Measurements from ENCODE around the gene TSC1. TPM values are rescaled to one million over a fixed set of nuclear protein-coding genes. Genes with fewer than 3 reads are reported as not detected.

TSC1 gene
- total and polyA plus RNA-seq, 7 experiments from 2014 or later, result 9.9 to 98.3 (median 52.0) TPM

DNA sequence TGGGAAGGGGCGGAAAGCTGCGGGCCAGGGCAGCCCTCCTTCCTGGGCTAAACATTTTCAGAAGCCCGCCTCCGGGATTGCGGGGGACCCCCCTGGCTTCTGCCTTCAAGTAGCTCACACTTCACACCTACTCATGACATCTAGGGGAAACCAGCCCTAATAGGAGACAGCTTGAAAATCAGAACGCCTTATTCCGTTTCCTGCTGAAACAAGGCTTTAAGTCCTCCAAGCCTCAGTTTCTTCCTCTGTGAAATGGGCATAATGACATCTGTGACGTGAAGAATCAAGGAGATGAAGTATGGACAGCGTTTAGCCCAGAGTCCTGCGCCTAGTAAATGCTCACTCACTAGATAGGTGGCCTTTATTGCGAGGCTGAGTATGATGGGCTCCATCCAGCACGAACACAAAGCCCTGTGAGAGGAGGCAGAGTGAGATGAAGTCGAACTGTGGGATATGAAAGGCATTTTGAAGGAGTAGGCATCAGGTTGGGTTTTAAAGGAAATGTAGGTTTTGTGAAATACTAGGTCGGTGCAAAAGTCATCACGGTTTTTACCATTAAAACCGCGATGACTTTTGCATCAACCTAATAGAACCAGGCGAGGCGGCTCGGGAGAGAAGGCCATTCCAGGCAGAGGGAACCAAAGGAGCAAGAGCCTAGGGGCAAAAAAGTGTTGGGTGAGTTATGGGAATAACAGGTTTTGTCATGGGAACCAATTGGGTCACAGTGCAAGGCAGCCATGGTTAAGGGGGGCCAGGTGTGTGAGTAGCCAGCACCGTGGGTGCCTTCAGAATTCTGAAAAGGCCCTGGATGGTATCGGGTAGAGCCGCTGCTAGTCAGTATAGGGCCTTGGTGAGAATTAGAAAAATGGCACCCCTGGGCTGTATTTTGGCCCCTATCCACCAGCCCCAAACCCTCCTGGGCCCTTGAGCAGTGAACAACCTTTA is 1.0 kb upstream of the TSC1 start:
- Histone ChIP-seq H3K9me3 (ENCODE audit: control insufficient read depth in 2 of 3, low read length in 3 of 3) (no peaks in the 10 kb centered on the region), H3K27me3 (ENCODE audit: control insufficient read depth in 2 of 2, insufficient read depth in 2 of 2, low read length in 2 of 2) (no peaks in the 10 kb centered on the region), H3K27ac (ENCODE audit: low read depth, low read length) (peak overlapping the region; percentile 94), H3K4me1 (ENCODE audit: control insufficient read depth in 2 of 2, insufficient read depth in 2 of 2, low read length in 2 of 2) (peaks cover 8 to 14% of the 10 kb centered on the region in 2 donors), H3K4me3 (ENCODE audit: low read length) (peak overlapping the region; percentile 93), H3K36me3 (ENCODE audit: control insufficient read depth in 2 of 3, insufficient read depth in 3 of 3, low read length in 3 of 3) (peaks cover 0 to 7% (median 0%) of the 10 kb centered on the region in 3 experiments)
- peaks cover 0 to 3% (median 0%) of the 10 kb centered on the region in 5 donors for H3K27me3 Mint-ChIP-seq
- ChIA-PET POLR2A (interaction anchor here (0.7 to 3.0 kb wide), 8 partner anchors 10 to 704 kb away, joined by 3 to 15 read pairs (median 4); partner anchors contain the start of genes DDX31, GTF3C4 and GTF3C5), CTCF (interaction anchor here (0.6 to 1.4 kb wide), 2 partner anchors 514 to 590 kb away, joined by 3 read pairs; partner anchors contain the start of gene SETX)
- H3K4me1 Mint-ChIP-seq, result peaks cover 15 to 45% (median 27%) of the 10 kb centered on the region in 7 donors
- peak overlapping the region; percentile 99 to 100 (median 100) for H3K27ac Mint-ChIP-seq
- no peaks in the 10 kb centered on the region for H3K36me3 Mint-ChIP-seq
- intact Hi-C loops (cut with micrococcal nuclease), result loop anchor here (2.0 to 10.0 kb wide), 6 partner anchors 199 to 1821 kb away; partner anchors contain the start of genes BRD3 (in 2 of the 2), NUP214 (in 1 of the 2) and PRRC2B (in 1 of the 2)
- DNase-seq (no peak), ATAC-seq (peak; percentile 8)
- H3K9me3 Mint-ChIP-seq, result peaks cover 0 to 4% (median 0%) of the 10 kb centered on the region in 11 donors
- H3K4me3 Mint-ChIP-seq, result peak overlapping the region; percentile 90 to 99 (median 98)

DNA sequence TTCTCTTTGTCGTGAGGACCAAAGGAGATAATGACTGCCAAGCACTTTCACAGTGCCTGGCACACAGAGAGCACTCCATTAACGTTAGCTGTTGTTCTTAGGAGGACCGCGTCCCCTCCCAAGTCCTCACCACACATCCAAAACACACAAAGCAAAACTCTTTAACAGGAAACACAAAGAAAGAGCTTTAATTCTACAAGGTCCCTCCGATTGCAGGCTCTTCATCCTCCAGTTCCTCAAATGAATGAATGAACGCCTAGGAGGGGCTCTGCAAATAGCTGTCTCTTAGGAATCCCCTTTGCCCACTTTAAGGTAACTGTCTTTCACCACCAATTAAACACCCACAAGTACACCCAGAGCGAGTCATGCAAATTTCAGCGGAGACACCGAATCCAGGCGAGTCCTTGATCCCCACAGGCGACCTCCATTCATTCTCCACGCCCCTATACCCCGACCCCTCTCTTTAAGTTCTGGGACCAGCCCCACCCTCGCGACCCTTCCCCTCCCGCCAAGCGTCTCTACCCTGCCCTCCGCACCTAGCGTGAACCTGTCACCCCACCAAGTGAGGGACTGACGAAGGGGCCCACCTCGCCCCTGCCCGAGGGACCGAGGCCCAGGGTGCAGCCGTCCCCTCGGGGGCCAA is 644 bp downstream of the TSC1 start:
- Histone ChIP-seq H3K27ac (ENCODE audit: low read depth, low read length) (peak overlapping the region; percentile 94), H3K4me1 (ENCODE audit: control insufficient read depth in 2 of 2, insufficient read depth in 2 of 2, low read length in 2 of 2) (peaks cover 8 to 14% of the 10 kb centered on the region in 2 donors), H3K36me3 (ENCODE audit: control insufficient read depth in 2 of 3, insufficient read depth in 3 of 3, low read length in 3 of 3) (peaks cover 0 to 7% (median 0%) of the 10 kb centered on the region in 3 experiments), H3K9me3 (ENCODE audit: control insufficient read depth in 2 of 3, low read length in 3 of 3) (no peaks in the 10 kb centered on the region), H3K27me3 (ENCODE audit: control insufficient read depth in 2 of 2, insufficient read depth in 2 of 2, low read length in 2 of 2) (no peaks in the 10 kb centered on the region), H3K4me3 (ENCODE audit: low read length) (peak overlapping the region; percentile 93)
- POLR2A ChIA-PET, result interaction anchor here (0.7 to 2.6 kb wide), 11 partner anchors 9 to 1216 kb away, joined by 3 to 14 read pairs (median 4); partner anchors contain the start of gene GTF3C5
- Mint-ChIP-seq H3K9me3 (peaks cover 0 to 4% (median 0%) of the 10 kb centered on the region in 11 donors), H3K4me3 (peak overlapping the region; percentile 90 to 99 (median 96)), H3K27ac (peak overlapping the region; percentile 89 to 99 (median 99)), H3K27me3 (peaks cover 0 to 3% (median 0%) of the 10 kb centered on the region in 5 donors), H3K4me1 (peaks cover 16 to 53% (median 27%) of the 10 kb centered on the region in 7 donors), H3K36me3 (no peaks in the 10 kb centered on the region)
- CTCF ChIA-PET, result interaction anchor here (0.8 kb wide), 1 partner anchor 242 kb away, joined by 3 read pairs; no protein-coding TSS in a partner anchor
- intact Hi-C loops (cut with micrococcal nuclease), result loop anchor here (1.0 to 10.0 kb wide), 12 partner anchors 29 to 1819 kb away; partner anchors contain the start of genes AK8 (in 2 of the 2), BRD3 (in 2 of the 2), GTF3C5 (in 2 of the 2) and SPACA9 (in 2 of the 2)
- no peak for ATAC-seq
- DNase-seq, result peak in 2 of 9 donors; percentile 2

GRCh38 chr9:132942541-132943182 is 1.8 kb downstream of the TSC1 start:
- ATAC-seq, result no peak
- Histone ChIP-seq H3K4me3 (ENCODE audit: low read length) (no peak overlapping the region), H3K4me1 (ENCODE audit: control insufficient read depth in 2 of 2, insufficient read depth in 2 of 2, low read length in 2 of 2) (peaks cover 8 to 14% of the 10 kb centered on the region in 2 donors), H3K9me3 (ENCODE audit: control insufficient read depth in 2 of 3, low read length in 3 of 3) (no peaks in the 10 kb centered on the region), H3K27ac (ENCODE audit: low read depth, low read length) (no peak overlapping the region), H3K36me3 (ENCODE audit: control insufficient read depth in 2 of 3, insufficient read depth in 3 of 3, low read length in 3 of 3) (peaks cover 0 to 7% (median 0%) of the 10 kb centered on the region in 3 experiments), H3K27me3 (ENCODE audit: control insufficient read depth in 2 of 2, insufficient read depth in 2 of 2, low read length in 2 of 2) (no peaks in the 10 kb centered on the region)
- Mint-ChIP-seq H3K36me3 (no peaks in the 10 kb centered on the region), H3K9me3 (peaks cover 0 to 4% (median 0%) of the 10 kb centered on the region in 11 donors), H3K27me3 (peaks cover 0 to 3% (median 0%) of the 10 kb centered on the region in 5 donors), H3K27ac (peak overlapping the region in 1 of 9 donors; percentile 99), H3K4me1 (peaks cover 17 to 61% (median 31%) of the 10 kb centered on the region in 7 donors), H3K4me3 (peak overlapping the region; percentile 44 to 99 (median 93))
- CTCF ChIA-PET, result no interaction called here
- DNase-seq, result no peak
- POLR2A ChIA-PET, result interaction anchor here (0.6 to 2.6 kb wide), 3 partner anchors 8 to 273 kb away, joined by 3 to 14 read pairs (median 5); partner anchors contain the start of genes DDX31 and GTF3C4
- intact Hi-C loops (cut with micrococcal nuclease), result loop anchor here (10.0 kb wide), 5 partner anchors 202 to 1818 kb away; partner anchors contain the start of genes BRD3 (in 1 of the 2), NUP214 (in 1 of the 2) and PRRC2B (in 1 of the 2)

- H3K4me1 Mint-ChIP-seq, result peaks cover 12 to 52% (median 27%) of the 10 kb centered on the region in 7 donors
- Histone ChIP-seq H3K27me3 (ENCODE audit: control insufficient read depth in 2 of 2, insufficient read depth in 2 of 2, low read length in 2 of 2) (no peaks in the 10 kb centered on the region), H3K4me3 (ENCODE audit: low read length) (no peak overlapping the region), H3K36me3 (ENCODE audit: control insufficient read depth in 2 of 3, insufficient read depth in 3 of 3, low read length in 3 of 3) (peaks cover 0 to 11% (median 0%) of the 10 kb centered on the region in 3 experiments), H3K27ac (ENCODE audit: low read depth, low read length) (no peak overlapping the region), H3K4me1 (ENCODE audit: control insufficient read depth in 2 of 2, insufficient read depth in 2 of 2, low read length in 2 of 2) (peaks cover 8 to 11% of the 10 kb centered on the region in 2 donors), H3K9me3 (ENCODE audit: control insufficient read depth in 2 of 3, low read length in 3 of 3) (no peaks in the 10 kb centered on the region)
- CTCF ChIA-PET, result no interaction called here
- H3K4me3 Mint-ChIP-seq, result no peak overlapping the region
- intact Hi-C loops (cut with micrococcal nuclease), result no loop called here
- ATAC-seq (no peak), DNase-seq (no peak)
- H3K36me3 Mint-ChIP-seq, result peaks cover 0 to 11% (median 0%) of the 10 kb centered on the region in 5 donors
- H3K27me3 Mint-ChIP-seq, result no peaks in the 10 kb centered on the region
- no peaks in the 10 kb centered on the region for H3K9me3 Mint-ChIP-seq
- no peak overlapping the region for H3K27ac Mint-ChIP-seq
- POLR2A ChIA-PET, result interaction anchor here (0.7 kb wide), 1 partner anchor 9 kb away, joined by 3 read pairs; no protein-coding TSS in a partner anchor
Observed at GRCh38 chr9:132939169-132939568, 5.2 kb downstream of the TSC1 start.

GRCh38 chr9:132937463-132937901 is 6.9 kb downstream of the TSC1 start:
- Mint-ChIP-seq H3K27me3 (no peaks in the 10 kb centered on the region), H3K4me1 (peaks cover 5 to 39% (median 16%) of the 10 kb centered on the region in 7 donors), H3K9me3 (no peaks in the 10 kb centered on the region), H3K36me3 (peaks cover 0 to 19% (median 5%) of the 10 kb centered on the region in 5 donors), H3K27ac (no peak overlapping the region), H3K4me3 (no peak overlapping the region)
- ATAC-seq, result no peak
- POLR2A ChIA-PET, result interaction anchor here (0.6 kb wide), 1 partner anchor 34 kb away, joined by 3 read pairs; no protein-coding TSS in a partner anchor
- Histone ChIP-seq H3K9me3 (ENCODE audit: control insufficient read depth in 2 of 3, low read length in 3 of 3) (no peaks in the 10 kb centered on the region), H3K4me3 (ENCODE audit: low read length) (no peak overlapping the region), H3K36me3 (ENCODE audit: control insufficient read depth in 2 of 3, insufficient read depth in 3 of 3, low read length in 3 of 3) (peaks cover 0 to 18% (median 0%) of the 10 kb centered on the region in 3 experiments), H3K27me3 (ENCODE audit: control insufficient read depth in 2 of 2, insufficient read depth in 2 of 2, low read length in 2 of 2) (no peaks in the 10 kb centered on the region), H3K4me1 (ENCODE audit: control insufficient read depth in 2 of 2, insufficient read depth in 2 of 2, low read length in 2 of 2) (no peaks in the 10 kb centered on the region), H3K27ac (ENCODE audit: low read depth, low read length) (no peak overlapping the region)
- DNase-seq, result no peak
- intact Hi-C loops (cut with micrococcal nuclease), result no loop called here
- CTCF ChIA-PET, result no interaction called here

Data from naive thymus-derived CD4-positive, alpha-beta T cell (primary cell).